ENCODE measurements around the gene ESYT3.
"Not testable (repeated sequence)": the region's sequence is repeated elsewhere in the genome, so short reads cannot be mapped to it uniquely, and the experiment has no call there.

The ESYT3 gene

GRCh38 chr3:138442433-138442832, 8.0 kb downstream of the ESYT3 start:
- no peak for DNase-seq (ENCODE audit: low spot score)

GRCh38 chr3:138443091-138443490, 8.7 kb downstream of the ESYT3 start:
- no peak for DNase-seq (ENCODE audit: low spot score)

GRCh38 chr3:138443521-138444503, 9.4 kb downstream of the ESYT3 start:
- DNase-seq (ENCODE audit: low spot score), result no peak

- DNase-seq (ENCODE audit: low spot score), result no peak
Observed at GRCh38 chr3:138445236-138445635, 10.8 kb downstream of the ESYT3 start.

GRCh38 chr3:138445654-138446053, 11.2 kb downstream of the ESYT3 start:
- no peak for DNase-seq (ENCODE audit: low spot score)

GRCh38 chr3:138448631-138449030, 14.2 kb downstream of the ESYT3 start:
- DNase-seq (ENCODE audit: low spot score), result no peak

GRCh38 chr3:138449490-138449889, 15.1 kb downstream of the ESYT3 start:
- no peak for DNase-seq (ENCODE audit: low spot score)

- DNase-seq (ENCODE audit: low spot score), result no peak
Observed at GRCh38 chr3:138450181-138450580, 15.8 kb downstream of the ESYT3 start.

- DNase-seq (ENCODE audit: low spot score), result no peak
Observed at GRCh38 chr3:138450704-138451424, 16.4 kb downstream of the ESYT3 start.

GRCh38 chr3:138451595-138452162, 17.3 kb downstream of the ESYT3 start:
- DNase-seq (ENCODE audit: low spot score), result no peak

GRCh38 chr3:138452436-138452835, 18.0 kb downstream of the ESYT3 start:
- no peak for DNase-seq (ENCODE audit: low spot score)

GRCh38 chr3:138453940-138454339, 19.5 kb downstream of the ESYT3 start:
- not testable (repeated sequence) for DNase-seq (ENCODE audit: low spot score)

GRCh38 chr3:138455801-138456716, 21.6 kb downstream of the ESYT3 start:
- no peak for DNase-seq (ENCODE audit: low spot score)

- no peak for DNase-seq (ENCODE audit: low spot score)
Observed at GRCh38 chr3:138456961-138457862, 22.8 kb downstream of the ESYT3 start.

- DNase-seq (ENCODE audit: low spot score), result no peak
Observed at GRCh38 chr3:138457863-138458735, 23.7 kb downstream of the ESYT3 start.

GRCh38 chr3:138458774-138459499, 24.5 kb downstream of the ESYT3 start:
- DNase-seq (ENCODE audit: low spot score), result no peak

GRCh38 chr3:138459619-138460535, 25.5 kb downstream of the ESYT3 start:
- DNase-seq (ENCODE audit: low spot score), result no peak
